HUDEP-2 (cell line): ENCODE data around the gene ZNF90.
"Not testable (repeated sequence)": the region's sequence is repeated elsewhere in the genome, so short reads cannot be mapped to it uniquely, and the experiment has no call there.

Experiments
- DNase-seq, 76 experiments: peaks; one replicate each; lab custom pipeline; 2025; ENCODE audit not compliant: unreplicated experiment in 76 of 76; lab: John Stamatoyannopoulos, UW

The ZNF90 gene

GRCh38 chr19:20102097-20102496, 24.3 kb downstream of the ZNF90 start:
- DNase-seq: no peak

GRCh38 chr19:20103091-20103740, 25.4 kb downstream of the ZNF90 start:
- DNase-seq: no peak

- DNase-seq: no peak
These were observed 29.5 kb downstream of the ZNF90 start for GRCh38 chr19:20107301-20107700.

GRCh38 chr19:20118064-20118839, 40.5 kb downstream of the ZNF90 start:
- not testable (repeated sequence) for DNase-seq

GRCh38 chr19:20124879-20125278, 47.1 kb downstream of the ZNF90 start:
- no peak for DNase-seq

- not testable (repeated sequence) for DNase-seq
These were observed 55.1 kb downstream of the ZNF90 start for GRCh38 chr19:20132933-20133332.

- DNase-seq: not testable (repeated sequence)
These were observed 59.9 kb downstream of the ZNF90 start for GRCh38 chr19:20137714-20138113.

- DNase-seq: no peak
These were observed 73.9 kb downstream of the ZNF90 start for GRCh38 chr19:20151617-20152145.

GRCh38 chr19:20152506-20152905, 74.7 kb downstream of the ZNF90 start:
- not testable (repeated sequence) for DNase-seq

GRCh38 chr19:20153281-20153680, 75.5 kb downstream of the ZNF90 start:
- DNase-seq: no peak

- no peak for DNase-seq
These were observed 76.8 kb downstream of the ZNF90 start for GRCh38 chr19:20154636-20155035.

- no peak for DNase-seq
These were observed 85.0 kb downstream of the ZNF90 start for GRCh38 chr19:20162821-20163220.

GRCh38 chr19:20164456-20164855, 86.7 kb downstream of the ZNF90 start:
- DNase-seq: no peak

GRCh38 chr19:20165971-20166592, 88.3 kb downstream of the ZNF90 start:
- DNase-seq: no peak

GRCh38 chr19:20167020-20167644, 89.3 kb downstream of the ZNF90 start, which contains the start of gene ZNF486:
Gene ZNF486, plus strand, starts transcription at chr19:20167214. Its CDS starts 117 bp downstream, at chr19:20167331.
- DNase-seq: no peak

GRCh38 chr19:20167651-20168122, 89.9 kb downstream of the ZNF90 start:
- no peak for DNase-seq
